ENCODE measurements around the gene UBE2G1.

DNA sequence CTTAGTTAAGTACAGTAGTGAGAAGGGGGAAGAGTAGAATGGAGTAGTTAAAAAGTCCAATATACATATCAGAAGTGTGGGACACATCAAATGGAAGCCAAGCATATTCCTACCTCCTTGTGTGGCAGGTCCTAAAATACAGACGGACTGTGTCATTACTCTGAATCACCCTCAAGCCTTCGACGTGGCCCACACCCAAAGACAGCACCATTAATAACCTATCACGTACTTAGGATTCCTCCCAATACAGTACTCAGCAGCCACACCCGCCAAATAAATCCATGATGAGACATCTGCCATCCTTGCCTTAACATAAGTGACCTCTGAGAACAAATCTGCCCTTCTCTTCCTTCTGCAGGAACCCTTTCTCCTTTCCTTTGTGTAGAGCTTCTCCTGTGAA, 38.9 kb downstream of the UBE2G1 start:
- TF ChIP-seq POLR2A (IDR thresholded peaks at IDR 0.05; ENCODE audit: borderline replicate concordance, extremely low read depth, insufficient read depth, insufficient read length) (no peak), POLR2AphosphoS5 (IDR thresholded peaks at IDR 0.05; ENCODE audit: low read depth, low read length) (no peak), CEBPB (IDR thresholded peaks at IDR 0.05; ENCODE audit: low read depth) (no peak), EZH2phosphoT487 (IDR thresholded peaks at IDR 0.05; ENCODE audit: borderline replicate concordance) (no peak), EZH2 (IDR thresholded peaks at IDR 0.05) (no peak), ZFX (IDR thresholded peaks at IDR 0.05) (no peak), ZNF274 (IDR thresholded peaks at IDR 0.05; ENCODE audit: low read depth, low read length) (no peak), ELF1 (IDR thresholded peaks at IDR 0.05; ENCODE audit: borderline replicate concordance, low read depth) (no peak), CBX3 (IDR thresholded peaks at IDR 0.05; ENCODE audit: low read depth) (peak; percentile 47; the same call in 1 of the 2 replicates)
- TF ChIP-seq, protein P1, sequence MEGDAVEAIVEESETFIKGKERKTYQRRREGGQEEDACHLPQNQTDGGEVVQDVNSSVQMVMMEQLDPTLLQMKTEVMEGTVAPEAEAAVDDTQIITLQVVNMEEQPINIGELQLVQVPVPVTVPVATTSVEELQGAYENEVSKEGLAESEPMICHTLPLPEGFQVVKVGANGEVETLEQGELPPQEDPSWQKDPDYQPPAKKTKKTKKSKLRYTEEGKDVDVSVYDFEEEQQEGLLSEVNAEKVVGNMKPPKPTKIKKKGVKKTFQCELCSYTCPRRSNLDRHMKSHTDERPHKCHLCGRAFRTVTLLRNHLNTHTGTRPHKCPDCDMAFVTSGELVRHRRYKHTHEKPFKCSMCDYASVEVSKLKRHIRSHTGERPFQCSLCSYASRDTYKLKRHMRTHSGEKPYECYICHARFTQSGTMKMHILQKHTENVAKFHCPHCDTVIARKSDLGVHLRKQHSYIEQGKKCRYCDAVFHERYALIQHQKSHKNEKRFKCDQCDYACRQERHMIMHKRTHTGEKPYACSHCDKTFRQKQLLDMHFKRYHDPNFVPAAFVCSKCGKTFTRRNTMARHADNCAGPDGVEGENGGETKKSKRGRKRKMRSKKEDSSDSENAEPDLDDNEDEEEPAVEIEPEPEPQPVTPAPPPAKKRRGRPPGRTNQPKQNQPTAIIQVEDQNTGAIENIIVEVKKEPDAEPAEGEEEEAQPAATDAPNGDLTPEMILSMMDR (IDR thresholded peaks at IDR 0.05 in 2 of 3, conservative IDR thresholded peaks at IDR 0.05 in 1 of 3; ENCODE audit: borderline replicate concordance in 1 of 3, insufficient read depth in 1 of 3, low read depth in 2 of 3, low read length in 2 of 3), result no peak
- TF ChIP-seq, protein P2, sequence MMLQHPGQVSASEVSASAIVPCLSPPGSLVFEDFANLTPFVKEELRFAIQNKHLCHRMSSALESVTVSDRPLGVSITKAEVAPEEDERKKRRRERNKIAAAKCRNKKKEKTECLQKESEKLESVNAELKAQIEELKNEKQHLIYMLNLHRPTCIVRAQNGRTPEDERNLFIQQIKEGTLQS (IDR thresholded peaks at IDR 0.05), result no peak
- TF ChIP-seq, protein P3, sequence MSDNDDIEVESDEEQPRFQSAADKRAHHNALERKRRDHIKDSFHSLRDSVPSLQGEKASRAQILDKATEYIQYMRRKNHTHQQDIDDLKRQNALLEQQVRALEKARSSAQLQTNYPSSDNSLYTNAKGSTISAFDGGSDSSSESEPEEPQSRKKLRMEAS (IDR thresholded peaks at IDR 0.05), result peak; percentile 39; the same call in 1 of the 2 replicates

All from HCT116 (cell line).